ENCODE results near the gene SYT2. TPM values are rescaled to one million over a fixed set of nuclear protein-coding genes. Genes with fewer than 3 reads are reported as not detected.
"Not testable (repeated sequence)": the region's sequence is repeated elsewhere in the genome, so short reads cannot be mapped to it uniquely, and the experiment has no call there.

SYT2 gene
- total RNA-seq, 1 experiment from 2014 or later: not detected

- H3K4me3 Mint-ChIP-seq (ENCODE audit: low read depth, unreplicated experiment): no peak overlapping the region
- BruUV-seq (replicated peaks): no TSS peak
- DNase-seq: no peak
- H3K36me3 Mint-ChIP-seq (ENCODE audit: insufficient read depth, unreplicated experiment): no peaks in the 10 kb centered on the region
- CTCF ChIA-PET: interaction anchor here (0.6 to 1.4 kb wide), 3 partner anchors 14 to 63 kb away, joined by 3 to 8 read pairs (median 4); no protein-coding TSS in a partner anchor
- intact Hi-C loops (cut with micrococcal nuclease; ENCODE audit: unreplicated experiment): loop anchor here (2.0 kb wide), 1 partner anchor 62 kb away; no protein-coding TSS in a partner anchor
- H3K9me3 Mint-ChIP-seq (ENCODE audit: low read depth, unreplicated experiment): no peaks in the 10 kb centered on the region
- H3K4me1 Mint-ChIP-seq (ENCODE audit: low read depth, unreplicated experiment): no peaks in the 10 kb centered on the region
- no peak overlapping the region for H3K27ac Mint-ChIP-seq (ENCODE audit: unreplicated experiment)
- H3K27me3 Mint-ChIP-seq (ENCODE audit: unreplicated experiment): no peaks in the 10 kb centered on the region
- TF ChIP-seq CTCF (IDR thresholded peaks at IDR 0.05; ENCODE audit: unreplicated experiment): no peak
Observed at GRCh38 chr1:202562444-202563060, 147.7 kb downstream of the SYT2 start.

GRCh38 chr1:202561726-202562443 is 148.4 kb downstream of the SYT2 start:
- no peak overlapping the region for H3K4me3 Mint-ChIP-seq (ENCODE audit: low read depth, unreplicated experiment)
- CTCF ChIA-PET: interaction anchor here (0.6 to 1.5 kb wide), 4 partner anchors 12 to 64 kb away, joined by 3 to 8 read pairs (median 4); no protein-coding TSS in a partner anchor
- DNase-seq: no peak
- no peak for TF ChIP-seq CTCF (IDR thresholded peaks at IDR 0.05; ENCODE audit: unreplicated experiment)
- H3K27ac Mint-ChIP-seq (ENCODE audit: unreplicated experiment): no peak overlapping the region
- no peaks in the 10 kb centered on the region for H3K36me3 Mint-ChIP-seq (ENCODE audit: insufficient read depth, unreplicated experiment)
- intact Hi-C loops (cut with micrococcal nuclease; ENCODE audit: unreplicated experiment): loop anchor here (2.0 kb wide), 1 partner anchor 61 kb away; no protein-coding TSS in a partner anchor
- no peaks in the 10 kb centered on the region for H3K9me3 Mint-ChIP-seq (ENCODE audit: low read depth, unreplicated experiment)
- no peaks in the 10 kb centered on the region for H3K27me3 Mint-ChIP-seq (ENCODE audit: unreplicated experiment)
- BruUV-seq (replicated peaks): no TSS peak
- H3K4me1 Mint-ChIP-seq (ENCODE audit: low read depth, unreplicated experiment): no peaks in the 10 kb centered on the region

GRCh38 chr1:202561240-202561639 is 149.0 kb downstream of the SYT2 start:
- Mint-ChIP-seq H3K27me3 (ENCODE audit: unreplicated experiment) (no peaks in the 10 kb centered on the region), H3K36me3 (ENCODE audit: insufficient read depth, unreplicated experiment) (no peaks in the 10 kb centered on the region), H3K27ac (ENCODE audit: unreplicated experiment) (no peak overlapping the region), H3K4me3 (ENCODE audit: low read depth, unreplicated experiment) (no peak overlapping the region), H3K9me3 (ENCODE audit: low read depth, unreplicated experiment) (no peaks in the 10 kb centered on the region), H3K4me1 (ENCODE audit: low read depth, unreplicated experiment) (no peaks in the 10 kb centered on the region)
- no TSS peak for BruUV-seq (replicated peaks)
- TF ChIP-seq CTCF (IDR thresholded peaks at IDR 0.05; ENCODE audit: unreplicated experiment): no peak
- CTCF ChIA-PET: interaction anchor here (0.7 to 1.5 kb wide), 2 partner anchors 13 to 228 kb away, joined by 3 to 4 read pairs; no protein-coding TSS in a partner anchor
- no peak for DNase-seq
- intact Hi-C loops (cut with micrococcal nuclease; ENCODE audit: unreplicated experiment): no loop called here

- H3K36me3 Mint-ChIP-seq (ENCODE audit: insufficient read depth, unreplicated experiment); DNase-seq; BruUV-seq (replicated peaks); intact Hi-C loops (cut with micrococcal nuclease; ENCODE audit: unreplicated experiment); H3K9me3 Mint-ChIP-seq (ENCODE audit: low read depth, unreplicated experiment); H3K4me3 Mint-ChIP-seq (ENCODE audit: low read depth, unreplicated experiment); H3K27ac Mint-ChIP-seq (ENCODE audit: unreplicated experiment); H3K27me3 Mint-ChIP-seq (ENCODE audit: unreplicated experiment); CTCF ChIA-PET: not testable (repeated sequence)
- peaks cover 10% of the 10 kb centered on the region for H3K4me1 Mint-ChIP-seq (ENCODE audit: low read depth, unreplicated experiment)
Observed at GRCh38 chr1:202557662-202558061, 152.6 kb downstream of the SYT2 start.

GRCh38 chr1:202556037-202556436 is 154.2 kb downstream of the SYT2 start:
- H3K9me3 Mint-ChIP-seq (ENCODE audit: low read depth, unreplicated experiment); DNase-seq; H3K27ac Mint-ChIP-seq (ENCODE audit: unreplicated experiment); H3K36me3 Mint-ChIP-seq (ENCODE audit: insufficient read depth, unreplicated experiment); H3K4me3 Mint-ChIP-seq (ENCODE audit: low read depth, unreplicated experiment); BruUV-seq (replicated peaks); intact Hi-C loops (cut with micrococcal nuclease; ENCODE audit: unreplicated experiment); H3K27me3 Mint-ChIP-seq (ENCODE audit: unreplicated experiment): not testable (repeated sequence)
- CTCF ChIA-PET: interaction anchor here (0.6 kb wide), 1 partner anchor 318 kb away, joined by 3 read pairs; no protein-coding TSS in a partner anchor
- H3K4me1 Mint-ChIP-seq (ENCODE audit: low read depth, unreplicated experiment): peaks cover 10% of the 10 kb centered on the region

GRCh38 chr1:202554619-202555018 is 155.6 kb downstream of the SYT2 start:
- CTCF ChIA-PET; DNase-seq; H3K9me3 Mint-ChIP-seq (ENCODE audit: low read depth, unreplicated experiment); H3K4me3 Mint-ChIP-seq (ENCODE audit: low read depth, unreplicated experiment); H3K27ac Mint-ChIP-seq (ENCODE audit: unreplicated experiment); intact Hi-C loops (cut with micrococcal nuclease; ENCODE audit: unreplicated experiment); H3K36me3 Mint-ChIP-seq (ENCODE audit: insufficient read depth, unreplicated experiment); BruUV-seq (replicated peaks); H3K27me3 Mint-ChIP-seq (ENCODE audit: unreplicated experiment): not testable (repeated sequence)
- H3K4me1 Mint-ChIP-seq (ENCODE audit: low read depth, unreplicated experiment): peaks cover 10% of the 10 kb centered on the region

Data from Calu3 (cell line).